C4-2B (cell line): Measurements from ENCODE around the gene SCMH1.

Experiments used
- H3K27ac ChIP-seq: fragments of 450-650 bp; 2 replicates; pipeline ENCODE4 v1.5.1; 2017
- CTCF ChIP-seq: fragments of 450-650 bp; conservative IDR thresholded peaks from 2 replicates; pipeline ENCODE4 v1.5.1; 2017; ENCODE audit warnings: mild to moderate bottlenecking
- ZFX ChIP-seq: fragments of 450-650 bp; IDR thresholded peaks from 2 replicates; pipeline ENCODE4 v1.6.1; 2017

Gene SCMH1

GRCh38 chr1:41226815-41227434 is 15.2 kb downstream of the SCMH1 start:
- TF ChIP-seq CTCF (no peak), ZFX (no peak)
- no peak overlapping the region for H3K27ac ChIP-seq

GRCh38 chr1:41225495-41225894 is 16.6 kb downstream of the SCMH1 start:
- H3K27ac ChIP-seq = no peak overlapping the region
- TF ChIP-seq CTCF = no peak
- no peak for TF ChIP-seq ZFX

DNA sequence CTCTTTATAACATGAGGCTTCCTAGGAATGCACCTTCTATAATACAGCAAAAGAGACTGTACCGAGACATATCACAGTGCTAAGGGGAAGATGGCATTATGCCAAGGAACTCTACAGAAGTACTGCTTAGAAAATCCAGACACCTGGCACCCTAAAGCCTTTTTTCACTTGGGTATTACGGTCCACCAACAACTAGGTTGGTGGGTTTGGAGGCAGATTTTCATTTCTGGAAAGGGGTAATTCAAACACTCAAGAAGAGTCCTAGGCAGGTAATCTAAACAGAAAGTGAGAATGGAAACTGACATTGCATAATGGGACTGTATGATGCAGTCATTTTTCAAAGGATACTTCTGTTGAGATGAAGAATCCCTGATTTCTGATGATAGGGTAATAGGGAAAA is 19.6 kb downstream of the SCMH1 start:
- H3K27ac ChIP-seq = no peak overlapping the region

DNA sequence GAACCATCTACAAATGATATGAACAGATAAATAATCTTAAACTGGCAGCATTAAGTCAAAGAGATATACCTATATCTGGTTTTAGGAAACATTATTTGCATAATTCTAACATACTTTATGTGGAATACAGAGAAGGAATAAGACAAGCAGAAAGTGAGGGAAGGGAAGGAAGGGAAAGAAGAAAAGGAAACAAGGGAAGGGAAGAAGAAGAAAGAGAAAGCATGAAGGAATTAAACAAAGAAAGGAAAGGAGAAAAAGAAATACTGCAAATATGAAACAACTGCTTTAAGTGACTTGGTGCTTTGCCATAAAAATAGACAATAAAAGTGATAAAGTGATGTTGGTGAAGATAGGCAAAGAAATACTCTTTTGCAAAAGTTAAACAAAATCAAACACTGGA is 20.1 kb downstream of the SCMH1 start:
- H3K27ac ChIP-seq = no peak overlapping the region
- TF ChIP-seq CTCF (no peak), ZFX (no peak)

More for the DNA sequence above, 19.6 kb downstream of the SCMH1 start:
- TF ChIP-seq CTCF (no peak), ZFX (no peak)

- no peak overlapping the region for H3K27ac ChIP-seq
- no peak for TF ChIP-seq ZFX
- TF ChIP-seq CTCF = no peak
Measured at GRCh38 chr1:41218152-41218551, 24.0 kb downstream of the SCMH1 start.

- no peak overlapping the region for H3K27ac ChIP-seq
- TF ChIP-seq CTCF = no peak
- no peak for TF ChIP-seq ZFX
Measured at GRCh38 chr1:41217441-41217840, 24.7 kb downstream of the SCMH1 start.

DNA sequence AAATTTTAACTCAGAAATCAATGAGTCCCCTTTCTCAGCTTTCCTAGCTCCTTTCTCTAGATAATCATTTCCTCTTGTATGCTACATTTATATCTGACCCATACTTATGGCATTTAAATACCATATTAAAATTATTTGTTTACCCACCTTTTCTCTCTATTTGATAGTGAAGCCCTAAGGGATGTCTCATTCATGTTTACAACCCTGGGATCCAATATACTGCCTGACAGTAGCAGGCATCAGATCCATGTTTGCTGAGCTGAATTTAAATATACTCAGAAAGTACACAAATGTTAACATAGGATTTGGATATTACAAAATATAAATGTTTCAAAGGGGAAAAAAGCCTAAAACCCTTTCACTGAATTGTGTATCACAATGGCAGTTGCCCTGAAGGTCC is 26.5 kb downstream of the SCMH1 start:
- no peak overlapping the region for H3K27ac ChIP-seq
- TF ChIP-seq ZFX = no peak
- no peak for TF ChIP-seq CTCF
